Measurements from ENCODE around the gene PLXNB2.

The PLXNB2 gene

GRCh38 chr22:50253941-50254340 lies 53.5 kb downstream of the PLXNB2 start:
- DNase-seq (ENCODE audit: low read depth), result no peak
- no peak for TF ChIP-seq CTCF (IDR thresholded peaks at IDR 0.05; ENCODE audit: insufficient read depth, low read depth, low read length, missing control alignments)
- no peak overlapping the region for H3K4me3 ChIP-seq (ENCODE audit: low read length)

- DNase-seq (ENCODE audit: low read depth), result no peak
- no peak overlapping the region for H3K4me3 ChIP-seq (ENCODE audit: low read length)
- no peak for TF ChIP-seq CTCF (IDR thresholded peaks at IDR 0.05; ENCODE audit: insufficient read depth, low read depth, low read length, missing control alignments)
Measured at GRCh38 chr22:50253046-50253915, 54.2 kb downstream of the PLXNB2 start.

DNA sequence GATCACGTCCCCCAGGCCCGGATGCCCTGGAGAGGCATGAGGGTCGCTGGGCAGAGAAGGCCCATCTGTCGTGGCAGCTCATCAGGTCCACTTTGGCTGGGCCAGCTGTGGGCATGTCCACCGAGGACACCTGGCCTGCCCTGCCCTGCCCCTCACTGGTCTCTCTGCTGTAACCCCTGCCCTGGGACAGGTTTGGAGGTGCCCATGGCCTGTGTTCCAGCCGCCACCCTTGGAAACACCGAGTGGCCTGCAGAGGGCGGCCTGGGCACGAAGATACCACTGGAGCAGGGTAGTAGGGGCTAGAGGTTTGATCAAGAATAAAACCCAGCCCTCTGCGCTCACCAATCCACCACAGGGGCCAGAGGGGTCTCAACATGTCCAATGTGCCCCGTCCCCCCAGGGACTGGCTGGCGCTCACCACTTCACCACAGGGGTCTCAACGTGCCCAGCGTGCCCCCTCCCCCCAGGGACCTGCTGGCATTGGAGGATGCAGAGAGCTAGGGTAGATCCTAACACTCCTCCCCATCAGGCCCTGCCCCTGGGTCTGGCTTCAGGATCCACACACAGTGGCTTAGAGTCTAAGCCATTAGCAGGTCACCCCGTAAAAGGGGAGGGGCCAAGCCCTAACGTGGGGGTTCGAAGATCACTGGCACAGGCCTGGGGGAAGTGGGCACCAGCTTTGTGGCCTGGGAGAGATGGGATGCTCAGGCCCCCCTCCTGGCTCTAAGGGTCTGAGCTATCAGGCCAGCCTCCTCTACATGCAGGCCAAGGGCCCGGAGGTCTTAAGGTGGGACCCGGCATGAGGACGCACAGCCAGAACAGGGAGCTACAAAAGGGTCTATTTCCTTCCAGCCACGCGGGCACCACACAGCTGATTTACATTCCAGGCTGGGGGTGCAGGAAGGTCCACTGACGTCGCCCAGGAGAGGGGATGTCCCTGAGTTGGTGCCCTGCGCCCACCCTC lies 55.1 kb downstream of the PLXNB2 start:
- DNase-seq (ENCODE audit: low read depth), result peak; percentile 77
- no peak overlapping the region for H3K4me3 ChIP-seq (ENCODE audit: low read length)
- peak; percentile 79 for TF ChIP-seq CTCF (IDR thresholded peaks at IDR 0.05; ENCODE audit: insufficient read depth, low read depth, low read length, missing control alignments)

DNA sequence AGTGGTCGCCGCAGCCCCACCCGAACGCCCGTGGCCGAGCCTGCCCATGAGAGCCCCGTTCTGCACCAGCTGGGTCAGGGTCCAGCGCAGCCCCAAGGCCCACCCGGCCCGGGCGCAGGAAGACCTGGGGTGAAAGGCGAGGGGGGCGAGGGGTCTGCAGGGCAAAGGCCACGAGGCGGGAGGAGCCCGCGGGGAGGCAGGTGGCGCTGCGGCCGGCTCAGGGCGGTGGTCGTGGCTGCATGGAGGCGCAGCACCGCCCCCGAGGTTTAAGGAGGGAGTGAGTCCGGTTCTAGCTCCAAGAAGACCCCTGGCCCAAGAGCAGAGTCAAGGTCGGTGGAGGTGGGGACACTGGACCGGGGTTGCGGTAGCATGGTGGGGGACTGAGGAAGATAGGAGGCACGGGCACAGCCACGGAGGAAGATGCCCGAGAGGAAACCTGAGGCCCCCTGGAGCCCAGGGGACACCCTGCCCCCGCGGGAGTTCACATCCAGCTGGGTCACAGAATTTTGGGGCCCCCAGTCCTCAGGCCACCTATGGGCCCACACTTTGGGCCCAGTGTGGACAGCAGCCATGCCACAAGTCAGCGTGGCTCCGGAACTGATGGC lies 55.9 kb downstream of the PLXNB2 start:
- peak overlapping the region; percentile 74 for H3K4me3 ChIP-seq (ENCODE audit: low read length)
- TF ChIP-seq CTCF (IDR thresholded peaks at IDR 0.05; ENCODE audit: insufficient read depth, low read depth, low read length, missing control alignments), result no peak
- DNase-seq (ENCODE audit: low read depth), result no peak

GRCh38 chr22:50250555-50251476 lies 56.6 kb downstream of the PLXNB2 start, which contains the start of gene HDAC10:
HDAC10 (minus strand) TSS chr22:50251265; CDS start chr22:50251032, 233 bp downstream.
- no peak for TF ChIP-seq CTCF (IDR thresholded peaks at IDR 0.05; ENCODE audit: insufficient read depth, low read depth, low read length, missing control alignments)
- peak; percentile 83 for DNase-seq (ENCODE audit: low read depth)

DNA sequence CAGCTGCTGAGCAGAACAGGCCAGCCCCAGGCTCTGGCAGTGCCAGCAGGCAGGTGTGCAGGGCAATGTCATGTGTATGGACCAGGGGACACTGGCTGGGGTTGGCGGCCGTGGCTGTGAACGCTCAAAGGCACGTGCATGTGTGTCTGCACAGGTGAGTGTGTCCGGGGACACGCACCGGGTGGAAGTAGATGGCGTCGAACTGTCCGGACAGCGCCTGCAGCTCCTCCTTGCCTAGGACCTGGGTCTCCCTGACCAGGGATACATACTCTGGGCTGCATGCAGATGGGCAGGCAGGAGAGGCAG lies 57.2 kb downstream of the PLXNB2 start:
- TF ChIP-seq CTCF (IDR thresholded peaks at IDR 0.05; ENCODE audit: insufficient read depth, low read depth, low read length, missing control alignments), result no peak
- H3K4me3 ChIP-seq (ENCODE audit: low read length), result peak overlapping the region; percentile 74
- no peak for DNase-seq (ENCODE audit: low read depth)

More at GRCh38 chr22:50250555-50251476, 56.6 kb downstream of the PLXNB2 start, which contains the start of gene HDAC10:
- H3K4me3 ChIP-seq (ENCODE audit: low read length), result peak within 1 kb of the TSS; percentile 74
